Measurements from ENCODE around the gene MED27.

Gene MED27

DNA sequence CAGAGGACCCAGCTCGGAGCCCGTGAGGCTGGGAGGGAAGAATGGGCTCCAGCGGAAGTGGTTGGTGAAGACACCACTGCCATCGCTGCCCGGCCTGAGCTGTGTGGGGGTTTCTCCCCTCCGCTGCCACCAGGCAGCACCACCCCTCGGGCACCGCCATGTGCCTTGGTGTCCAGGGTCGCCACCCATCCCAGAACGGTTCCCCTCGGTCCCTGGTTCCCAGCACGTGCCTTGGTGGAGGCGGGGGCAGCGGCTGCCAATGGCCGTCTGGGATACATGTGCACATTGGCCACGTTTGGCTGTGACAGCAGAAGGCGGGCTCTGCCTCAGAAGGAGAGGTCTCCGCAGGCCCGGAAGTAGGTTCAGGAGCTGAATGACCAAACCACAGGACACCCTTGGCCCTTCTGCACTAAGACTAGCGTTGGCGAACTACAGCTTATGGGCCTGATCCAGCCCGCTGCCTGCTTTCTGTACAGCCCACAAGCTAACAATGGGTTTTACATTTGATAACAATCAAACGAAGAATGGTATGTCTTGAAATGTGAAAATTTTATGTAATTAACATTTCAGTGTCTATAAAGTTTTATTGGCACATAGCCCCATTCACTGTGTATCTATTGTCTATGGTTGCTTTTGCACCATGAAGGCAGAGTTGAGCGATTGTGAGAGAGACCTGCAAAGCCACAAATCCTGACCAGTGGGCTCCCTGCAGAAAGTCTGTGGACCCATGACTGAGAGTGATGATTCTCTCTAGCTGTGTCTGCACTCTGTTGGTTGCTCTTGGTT, 248.1 kb downstream of the MED27 start:
- DNase-seq: no peak

DNA sequence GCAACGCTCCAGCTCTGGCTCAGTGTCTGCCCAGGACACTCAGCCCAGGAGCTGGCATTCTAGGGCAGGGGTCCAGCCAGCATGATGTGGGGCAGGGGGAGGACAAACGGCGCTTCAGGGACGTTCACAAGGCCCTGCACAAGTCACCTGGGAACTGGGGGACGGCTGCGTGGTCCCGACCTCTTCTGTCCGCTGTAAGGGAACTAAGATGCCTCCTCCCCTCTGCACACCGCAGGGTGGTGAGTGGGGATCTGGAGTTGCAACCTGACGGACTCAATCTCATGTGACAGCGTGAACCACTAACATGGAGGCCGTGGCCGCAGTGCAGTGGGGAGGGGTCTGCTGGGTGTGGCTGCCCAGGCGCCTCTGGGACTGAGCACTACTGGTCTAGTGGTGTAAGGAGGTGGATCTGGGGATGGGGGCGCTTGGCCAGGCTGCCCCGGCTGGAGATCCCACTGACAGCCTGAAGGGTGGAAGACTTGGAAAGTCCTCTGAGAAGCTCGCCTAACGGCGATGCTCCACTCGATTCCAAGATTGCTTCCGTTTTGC, 251.8 kb downstream of the MED27 start:
- DNase-seq: no peak

DNA sequence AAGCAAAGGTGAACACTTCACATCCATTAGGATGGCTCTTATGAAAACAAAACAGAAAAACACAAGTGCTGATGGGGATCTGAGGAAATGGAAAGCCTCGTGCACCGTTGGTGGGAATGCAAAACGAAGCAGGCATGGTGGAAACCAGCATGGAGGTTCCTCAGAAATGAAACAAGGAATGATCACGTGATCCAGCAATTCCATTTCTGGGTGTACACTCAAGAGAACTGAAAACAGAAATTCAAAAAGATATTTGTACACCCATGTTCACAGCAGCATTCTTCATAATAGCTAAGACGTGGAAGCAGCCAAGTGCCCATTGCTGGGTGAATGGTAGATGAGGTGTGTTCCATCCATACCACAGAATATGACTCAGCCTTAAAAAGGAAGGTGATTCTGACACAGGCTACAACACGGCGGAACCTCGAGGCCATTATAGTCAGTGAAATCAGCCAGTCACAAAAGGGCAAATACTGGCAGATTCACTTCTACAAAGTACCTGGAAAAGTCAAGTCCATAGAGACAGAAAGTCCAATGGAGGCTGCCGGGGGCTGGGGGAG, 252.6 kb downstream of the MED27 start:
- DNase-seq: no peak

DNA sequence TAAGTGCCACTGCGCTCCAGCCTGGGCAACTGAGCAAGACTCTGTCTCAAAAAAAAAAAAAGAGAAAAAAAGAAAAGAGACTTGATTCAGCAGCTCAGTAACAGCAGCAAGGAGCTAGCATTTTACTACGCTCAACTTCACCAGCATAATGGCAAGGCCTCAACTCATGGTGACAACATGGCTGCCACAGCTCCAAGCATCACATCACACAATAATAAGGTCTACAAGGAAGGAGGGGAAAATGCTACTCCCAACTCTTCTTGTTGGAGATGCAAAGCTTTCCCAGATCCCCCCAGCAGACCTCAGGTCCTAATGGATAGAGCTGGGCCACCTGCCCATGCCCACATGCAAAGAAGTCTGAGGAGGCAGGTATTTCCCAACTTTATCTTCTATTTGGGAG, 253.6 kb downstream of the MED27 start:
- no peak for DNase-seq

DNA sequence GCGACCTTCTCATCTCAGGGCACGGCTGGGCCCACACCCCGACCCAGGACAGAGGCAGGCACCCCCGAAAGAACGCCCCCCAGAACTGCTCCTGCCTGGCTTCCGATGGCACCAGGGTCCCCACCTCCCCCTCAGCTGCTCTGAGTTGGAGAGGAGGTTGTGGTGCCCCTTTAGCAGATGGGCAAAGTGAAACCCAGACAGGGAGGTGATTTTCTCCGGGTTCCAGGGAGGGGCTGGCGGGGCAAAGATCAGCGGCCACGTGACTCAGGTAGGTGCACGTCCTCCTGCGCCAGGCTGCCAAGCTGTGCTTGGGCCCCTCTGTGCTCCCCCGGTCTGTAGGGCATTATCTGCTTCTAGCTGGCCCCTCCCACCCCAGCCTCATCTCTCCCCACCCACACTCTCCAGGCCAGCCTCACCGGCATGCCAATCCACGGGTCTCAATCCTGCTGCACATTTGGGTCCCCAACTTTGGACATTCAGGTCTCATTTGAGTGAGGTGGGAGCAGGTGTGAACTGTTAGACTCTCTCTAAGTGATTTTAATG, 254.6 kb downstream of the MED27 start:
- DNase-seq: no peak

DNA sequence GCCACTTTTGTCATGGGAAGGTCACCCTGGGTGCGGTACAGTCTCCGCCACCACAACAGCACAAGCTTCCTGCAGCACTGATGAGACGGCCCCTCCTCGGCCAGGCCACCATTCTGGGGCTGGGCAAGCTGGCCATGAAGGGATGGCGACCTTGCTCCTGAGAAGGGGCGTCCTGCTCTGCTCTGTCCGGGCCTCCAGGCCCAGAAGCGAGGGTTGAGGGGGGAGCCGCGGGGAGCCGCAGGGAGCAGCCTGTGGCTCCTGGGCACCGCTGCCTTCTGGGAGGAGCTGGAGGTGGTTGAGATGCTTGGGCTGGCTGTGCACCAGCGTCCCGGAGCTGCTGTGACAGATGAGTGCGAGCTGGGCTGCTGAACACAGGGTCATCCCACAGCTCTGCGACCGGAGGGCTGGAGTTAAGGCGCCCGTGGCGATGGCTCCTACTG, 255.5 kb downstream of the MED27 start:
- no peak for DNase-seq

DNA sequence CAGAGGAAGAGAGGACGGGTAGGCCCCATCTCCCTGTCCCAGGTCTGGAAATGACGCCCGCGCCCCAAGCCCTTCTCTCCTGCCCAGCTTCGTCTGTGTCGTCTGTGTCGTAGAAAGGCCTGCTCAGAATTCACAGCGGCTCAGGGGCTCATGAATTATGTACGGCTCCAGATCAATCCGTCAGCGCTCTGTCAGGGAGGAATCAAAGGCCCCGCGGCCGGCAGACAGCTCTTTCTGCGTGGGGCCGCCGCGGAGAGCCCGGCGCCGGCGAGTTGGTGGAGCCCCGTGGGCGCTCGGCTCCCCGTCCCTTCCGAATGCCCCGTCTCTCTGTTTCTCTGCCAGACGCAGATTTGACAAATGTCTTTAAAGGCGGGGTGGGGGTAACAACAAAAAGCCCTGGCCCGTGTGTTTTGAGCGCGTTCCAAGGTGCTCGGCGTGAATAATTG, 255.9 kb downstream of the MED27 start:
- DNase-seq: no peak

DNA sequence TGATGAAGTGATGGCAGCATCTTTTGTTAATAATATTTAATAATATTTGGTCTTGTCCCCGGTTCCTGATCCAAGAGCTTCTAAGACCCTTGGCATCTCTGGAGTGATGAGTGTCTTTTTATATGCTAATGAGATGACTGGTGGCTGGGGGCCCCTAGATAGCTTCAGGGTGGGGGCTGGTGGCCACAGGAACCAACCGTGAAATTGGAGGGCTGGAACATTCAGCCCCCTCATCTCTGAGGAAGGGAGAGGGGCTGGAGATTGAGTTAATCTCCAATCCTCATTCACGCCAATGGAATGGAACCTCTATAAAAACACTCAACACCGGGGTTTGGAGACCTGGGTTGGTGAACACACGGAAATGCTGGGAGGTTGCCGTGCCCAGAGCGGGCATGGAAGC, 261.6 kb downstream of the MED27 start:
- no peak for DNase-seq

DNA sequence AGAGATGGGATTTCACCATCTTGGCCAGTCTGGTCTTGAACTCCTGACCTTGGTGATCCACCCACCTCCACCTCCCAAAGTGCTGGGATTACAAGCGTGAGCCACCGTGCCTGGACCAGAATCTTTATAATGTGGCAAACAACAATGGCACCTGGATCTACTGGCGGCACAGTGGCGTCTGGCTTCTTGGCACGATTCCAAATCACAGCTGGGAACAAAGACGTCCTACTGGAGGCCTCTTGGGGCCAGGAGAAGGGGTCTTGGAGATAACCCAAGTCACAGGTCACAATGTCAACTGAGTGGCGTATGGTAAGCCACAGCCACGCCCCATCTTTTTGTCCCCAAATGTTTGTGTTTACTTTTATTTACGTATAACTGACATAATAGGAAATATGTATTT, 262.0 kb downstream of the MED27 start:
- no peak for DNase-seq

DNA sequence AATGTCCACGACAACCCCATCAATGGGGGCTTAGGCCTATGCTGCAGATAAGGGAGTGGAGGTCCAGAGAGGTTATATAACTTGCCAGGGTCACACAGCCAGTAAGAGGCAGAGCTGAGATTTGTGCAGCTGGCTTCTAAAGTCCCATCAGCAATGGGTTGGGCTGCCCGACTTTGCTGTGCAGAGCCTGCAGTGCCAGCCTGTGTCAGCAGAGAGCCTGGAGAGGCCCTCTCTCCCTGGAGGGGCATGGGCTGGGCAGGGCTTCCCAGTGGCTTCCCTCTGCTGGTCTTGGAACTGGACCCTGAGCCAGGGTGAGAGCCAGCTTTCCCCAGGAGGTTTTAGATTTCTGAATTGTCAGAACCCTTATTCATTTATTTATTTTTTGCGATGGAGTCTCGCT, 262.6 kb downstream of the MED27 start:
- no peak for DNase-seq

DNA sequence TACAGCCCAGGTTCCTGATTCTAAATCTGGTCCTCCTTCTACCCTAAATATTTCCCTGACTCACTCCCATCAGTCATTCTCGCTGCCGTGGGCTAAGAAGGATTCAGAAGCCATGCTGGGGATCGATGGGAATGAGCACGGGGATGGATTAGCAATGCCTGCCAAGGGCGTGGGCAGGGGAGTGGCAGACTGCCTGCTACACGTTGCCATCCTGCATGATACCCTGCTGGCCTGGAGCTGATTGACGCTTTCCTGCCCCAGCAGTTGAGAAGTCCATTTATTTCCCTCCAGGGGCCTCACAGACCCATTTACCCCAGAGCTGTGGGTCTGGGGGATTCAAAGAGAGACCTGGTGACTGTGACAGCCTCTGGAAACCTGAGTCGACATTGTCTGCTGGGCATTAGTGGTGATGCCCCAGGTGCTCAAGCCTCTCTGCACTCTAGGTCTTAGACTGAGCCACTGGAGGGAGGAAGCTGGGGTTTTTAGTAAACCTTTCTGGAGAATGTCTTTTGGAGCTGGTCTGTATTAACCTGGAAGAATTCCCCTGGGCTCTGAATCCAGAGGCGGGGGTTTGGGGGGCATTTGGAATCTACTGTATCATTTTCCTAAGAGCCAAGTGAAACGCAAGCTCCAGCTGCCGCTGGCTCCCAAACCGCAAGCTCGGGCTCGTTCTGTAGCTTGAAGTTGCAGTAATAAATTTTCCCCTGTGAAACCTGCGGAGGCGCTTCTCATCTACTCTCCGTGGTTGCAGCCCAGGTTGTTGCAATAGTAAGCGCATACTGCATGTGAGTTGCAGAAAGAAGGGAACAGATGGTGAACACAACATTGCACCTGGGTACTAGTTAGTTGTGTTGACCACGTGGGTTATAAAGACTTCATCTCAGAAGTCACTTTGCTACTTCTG, 263.4 kb downstream of the MED27 start:
- no peak for DNase-seq

DNA sequence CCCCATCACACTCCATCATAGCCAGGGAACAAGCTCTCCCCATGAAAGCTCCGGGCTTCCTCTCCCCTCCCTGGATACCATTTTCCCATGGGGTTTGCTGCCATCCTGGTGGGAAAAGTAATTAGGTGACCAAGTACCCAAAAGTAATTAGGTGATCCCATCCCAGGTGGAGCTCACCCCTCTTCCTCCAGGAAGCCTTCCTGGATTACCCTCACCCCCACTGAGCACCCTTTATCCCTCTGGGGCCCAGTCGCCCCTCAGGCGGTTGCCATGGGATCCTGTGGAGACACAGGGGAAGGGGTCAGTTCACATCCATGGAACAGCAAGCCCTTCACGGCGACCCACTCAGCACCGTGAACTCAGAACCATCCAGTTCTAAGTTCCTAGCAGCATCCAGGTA, 265.0 kb downstream of the MED27 start:
- DNase-seq: no peak

DNA sequence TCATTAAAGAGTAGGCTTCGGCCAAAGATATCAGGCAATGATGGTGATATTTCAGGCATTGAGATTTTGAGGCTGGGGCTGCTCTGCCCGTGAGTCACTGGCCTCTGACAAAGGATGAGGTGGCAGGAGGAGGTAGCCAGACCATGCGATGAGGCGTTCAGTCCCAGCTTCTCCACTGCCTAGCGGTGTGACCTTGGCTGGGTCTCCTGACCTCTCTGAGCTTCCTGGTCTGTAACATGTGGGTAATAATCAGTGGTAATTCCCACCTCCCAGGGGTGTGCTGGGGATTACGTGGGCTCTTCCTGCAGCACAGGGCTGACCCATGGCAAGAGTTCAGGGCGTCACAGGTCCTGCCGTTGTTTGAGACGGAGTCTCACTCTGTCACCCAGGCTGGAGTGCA, 266.6 kb downstream of the MED27 start:
- no peak for DNase-seq

DNA sequence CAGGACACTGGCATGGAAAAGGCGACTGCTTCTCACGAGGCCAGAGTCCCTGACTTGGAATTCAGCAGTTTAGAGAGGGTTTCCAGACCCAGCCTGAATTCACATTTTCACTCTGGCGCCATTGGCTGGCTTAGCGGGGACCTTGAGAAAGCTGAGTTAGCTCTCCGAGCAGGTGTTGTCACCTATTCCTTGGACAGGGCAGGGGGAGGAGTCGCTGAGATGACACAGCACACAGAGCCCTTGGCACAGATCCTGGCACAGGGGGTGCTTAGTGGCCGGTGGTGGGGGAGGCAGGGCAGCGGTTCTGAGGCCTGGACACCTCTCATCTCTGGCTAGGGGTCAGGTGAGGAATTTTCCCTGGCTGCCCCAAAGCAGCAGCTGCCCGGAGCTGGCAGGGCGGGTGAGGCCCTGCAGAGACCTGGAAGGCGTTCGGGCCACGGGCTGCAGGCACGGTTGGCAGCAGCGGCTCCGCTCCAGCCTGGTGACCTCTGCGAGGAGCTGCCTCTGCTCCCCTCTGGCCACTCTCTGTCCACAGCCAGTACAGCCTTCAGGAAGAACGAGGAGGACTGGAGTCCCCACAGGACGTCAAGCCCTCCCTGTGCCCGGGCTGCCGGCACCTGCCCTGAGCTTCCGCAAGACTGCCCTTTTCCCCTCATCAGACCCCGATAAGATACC, 267.4 kb downstream of the MED27 start:
- DNase-seq: no peak

DNA sequence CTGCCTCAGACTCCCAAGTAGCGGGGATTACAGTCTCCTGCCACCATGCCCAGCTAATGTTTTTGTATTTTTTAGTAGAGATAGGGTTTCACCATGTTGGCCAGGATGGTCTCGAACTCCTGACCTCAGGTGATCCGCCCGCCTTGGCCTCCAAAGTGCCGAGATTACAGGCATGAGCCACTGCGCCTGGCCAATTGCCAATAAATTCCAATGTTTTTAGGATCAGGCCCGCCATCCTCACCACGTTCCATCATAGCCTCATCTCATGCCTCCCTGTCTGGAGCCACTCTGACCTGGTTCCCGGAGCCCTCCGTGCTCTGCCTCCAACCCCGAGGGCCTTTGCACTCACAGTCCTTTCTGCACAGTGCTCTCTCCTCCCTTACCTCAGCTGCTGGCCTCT, 268.3 kb downstream of the MED27 start:
- DNase-seq: no peak

DNA sequence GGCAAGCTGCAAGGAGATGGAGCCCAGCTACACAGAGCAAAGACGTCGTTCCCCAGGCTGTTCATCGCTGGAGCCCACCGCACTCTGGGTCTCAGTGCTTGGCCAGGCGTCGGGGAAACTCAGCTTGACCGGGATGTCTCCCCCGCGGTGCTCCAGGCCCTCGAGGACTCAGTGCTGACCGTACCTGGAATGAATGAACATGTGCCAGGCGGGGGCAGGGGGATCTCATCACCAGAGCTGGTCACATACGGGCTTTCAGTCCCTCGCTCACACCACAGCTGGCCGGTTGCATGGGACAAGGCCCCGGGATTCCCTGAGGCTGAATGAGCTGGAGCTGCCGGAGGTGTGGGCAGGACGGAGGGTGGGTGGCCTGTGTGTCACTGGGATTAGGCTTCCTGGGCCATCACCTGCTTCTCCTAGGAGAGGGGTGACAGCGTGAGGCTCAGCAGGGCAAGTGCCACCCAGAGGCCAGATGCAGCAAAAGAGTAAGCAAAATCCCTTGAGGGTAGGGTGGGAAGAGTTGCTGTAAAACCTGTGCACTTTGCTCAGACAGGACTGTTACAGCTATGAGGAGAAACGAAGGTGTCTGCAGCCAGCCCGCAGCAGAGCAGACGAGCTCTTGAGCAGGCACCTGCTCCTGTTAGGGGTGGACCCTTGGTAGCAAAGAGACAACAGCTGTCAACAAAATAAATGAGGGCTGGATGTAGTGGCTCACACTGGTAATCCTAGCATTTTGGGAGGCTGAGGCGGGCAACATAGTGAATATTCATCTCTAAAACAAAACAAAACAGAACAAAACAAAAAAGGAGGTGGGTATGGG, 269.1 kb downstream of the MED27 start:
- no peak for DNase-seq
